OCI-LY1 (cell line): ENCODE measurements around the gene PTPRR.

Experiments used
- H2AFZ ChIP-seq: fragments of 200-600 bp; sonication (generic), shearing (Covaris generic); 2 replicates; pipeline ENCODE4 v1.6.0; 2014; ENCODE audit warnings: antibody characterized with exemption, mild to moderate bottlenecking, low read length
- H3F3A ChIP-seq: fragments of 200-600 bp; sonication (generic), shearing (Covaris generic); 2 replicates; pipeline ENCODE4 v1.6.0; 2014; ENCODE audit warnings: mild to moderate bottlenecking, antibody characterized with exemption, low read length, moderate library complexity; ENCODE audit not compliant: insufficient read depth
- H3K27ac ChIP-seq: fragments of 200-600 bp; sonication (generic); 2 replicates; pipeline ENCODE4 v1.5.1; 2014; ENCODE audit warnings: low read length, mixed run types, mild to moderate bottlenecking, low read depth; ENCODE audit not compliant: poor library complexity, severe bottlenecking
- H3K27me3 ChIP-seq: fragments of 200-600 bp; sonication (generic); 2 replicates; pipeline ENCODE4 v1.6.0; 2014; ENCODE audit warnings: antibody characterized with exemption, mild to moderate bottlenecking, low read length, moderate library complexity; ENCODE audit not compliant: insufficient read depth
- H3K36me3 ChIP-seq: fragments of 200-600 bp; sonication (generic); 2 replicates; pipeline ENCODE4 v1.6.1; 2014; ENCODE audit warnings: mild to moderate bottlenecking, antibody characterized with exemption, low read length, moderate library complexity, mixed read lengths; ENCODE audit not compliant: insufficient read depth
- H3K4me1 ChIP-seq: fragments of 200-600 bp; sonication (generic); 2 replicates; pipeline ENCODE4 v1.5.1; 2014; ENCODE audit warnings: mild to moderate bottlenecking, low read length, moderate library complexity; ENCODE audit not compliant: insufficient read depth, severe bottlenecking
- H3K4me2 ChIP-seq: fragments of 200-600 bp; sonication (generic), shearing (Covaris generic); 2 replicates; pipeline ENCODE4 v1.6.1; 2014; ENCODE audit warnings: low read length
- H3K4me3 ChIP-seq: fragments of 200-600 bp; sonication (generic); 2 replicates; pipeline ENCODE4 v1.5.1; 2014; ENCODE audit warnings: low read length, low read depth, mild to moderate bottlenecking, mixed read lengths; ENCODE audit not compliant: poor library complexity, severe bottlenecking
- H3K79me2 ChIP-seq: fragments of 200-600 bp; shearing (Covaris generic); 2 replicates; pipeline ENCODE4 v1.6.1; 2016; ENCODE audit warnings: mixed run types, low read length, mixed read lengths; ENCODE audit not compliant: insufficient read depth
- H3K9ac ChIP-seq: fragments of 200-600 bp; sonication (generic), shearing (Covaris generic); 2 replicates; pipeline ENCODE4 v1.6.1; 2014; ENCODE audit warnings: mild to moderate bottlenecking, low read length, mixed read lengths
- H3K9me2 ChIP-seq: fragments of 200-600 bp; sonication (generic), shearing (Covaris generic); 2 replicates; pipeline ENCODE4 v1.6.1; 2014; ENCODE audit warnings: low read depth, mild to moderate bottlenecking, low read length, mixed read lengths
- H3K9me3 ChIP-seq: fragments of 200-600 bp; shearing (Covaris generic); 2 replicates; pipeline ENCODE4 v1.6.1; 2014; ENCODE audit warnings: low read length, mixed read lengths
- H4K20me1 ChIP-seq: fragments of 200-600 bp; sonication (generic), shearing (Covaris generic); 2 replicates; pipeline ENCODE4 v1.6.0; 2016; ENCODE audit warnings: mild to moderate bottlenecking, low read length; ENCODE audit not compliant: insufficient read depth
- EZH2 ChIP-seq: fragments of 200-600 bp; sonication (generic), shearing (Covaris generic); IDR thresholded peaks from 2 replicates; pipeline ENCODE4 v1.8.0; 2017; ENCODE audit warnings: borderline replicate concordance, mixed run types, mild to moderate bottlenecking, antibody characterized with exemption, low read length, moderate library complexity, mixed read lengths
- TF ChIP-seq, protein P1 (sequence below): fragments of 200-600 bp; sonication (generic), shearing (Covaris generic); IDR thresholded peaks from 2 replicates; pipeline ENCODE4 v1.5.1; 2017; ENCODE audit warnings: mild to moderate bottlenecking, antibody characterized with exemption, low read length, moderate library complexity, mixed read lengths

PTPRR gene

GRCh38 chr12:70637303-70638085 is 283.0 kb downstream of the PTPRR start, which contains the start of gene PTPRB:
TSS of gene PTPRB (minus strand) at chr12:70637429. CDS start at chr12:70637395, 34 bp downstream.
- H3K4me2 ChIP-seq: no peak within 1 kb of the TSS
- no peak within 1 kb of the TSS for H2AFZ ChIP-seq
- no peaks in the 10 kb centered on the region for H3K79me2 ChIP-seq
- no peak for TF ChIP-seq EZH2
- TF ChIP-seq, protein P1, sequence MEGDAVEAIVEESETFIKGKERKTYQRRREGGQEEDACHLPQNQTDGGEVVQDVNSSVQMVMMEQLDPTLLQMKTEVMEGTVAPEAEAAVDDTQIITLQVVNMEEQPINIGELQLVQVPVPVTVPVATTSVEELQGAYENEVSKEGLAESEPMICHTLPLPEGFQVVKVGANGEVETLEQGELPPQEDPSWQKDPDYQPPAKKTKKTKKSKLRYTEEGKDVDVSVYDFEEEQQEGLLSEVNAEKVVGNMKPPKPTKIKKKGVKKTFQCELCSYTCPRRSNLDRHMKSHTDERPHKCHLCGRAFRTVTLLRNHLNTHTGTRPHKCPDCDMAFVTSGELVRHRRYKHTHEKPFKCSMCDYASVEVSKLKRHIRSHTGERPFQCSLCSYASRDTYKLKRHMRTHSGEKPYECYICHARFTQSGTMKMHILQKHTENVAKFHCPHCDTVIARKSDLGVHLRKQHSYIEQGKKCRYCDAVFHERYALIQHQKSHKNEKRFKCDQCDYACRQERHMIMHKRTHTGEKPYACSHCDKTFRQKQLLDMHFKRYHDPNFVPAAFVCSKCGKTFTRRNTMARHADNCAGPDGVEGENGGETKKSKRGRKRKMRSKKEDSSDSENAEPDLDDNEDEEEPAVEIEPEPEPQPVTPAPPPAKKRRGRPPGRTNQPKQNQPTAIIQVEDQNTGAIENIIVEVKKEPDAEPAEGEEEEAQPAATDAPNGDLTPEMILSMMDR: no peak
- no peaks in the 10 kb centered on the region for H4K20me1 ChIP-seq
- no peak within 1 kb of the TSS for H3K4me3 ChIP-seq
- H3K9me3 ChIP-seq: no peaks in the 10 kb centered on the region
- H3K27ac ChIP-seq: no peak within 1 kb of the TSS
- no peaks in the 10 kb centered on the region for H3F3A ChIP-seq
- H3K9me2 ChIP-seq: no peaks in the 10 kb centered on the region
- H3K4me1 ChIP-seq: no peaks in the 10 kb centered on the region
- no peaks in the 10 kb centered on the region for H3K36me3 ChIP-seq
- no peak within 1 kb of the TSS for H3K9ac ChIP-seq
- no peaks in the 10 kb centered on the region for H3K27me3 ChIP-seq

GRCh38 chr12:70635755-70636154 is 284.8 kb downstream of the PTPRR start:
- Histone ChIP-seq H4K20me1 (no peaks in the 10 kb centered on the region), H3K79me2 (no peaks in the 10 kb centered on the region), H3K36me3 (no peaks in the 10 kb centered on the region), H3K27me3 (no peaks in the 10 kb centered on the region), H3K4me3 (no peak overlapping the region), H3K9me3 (no peaks in the 10 kb centered on the region), H3F3A (no peaks in the 10 kb centered on the region), H3K4me1 (no peaks in the 10 kb centered on the region), H2AFZ (no peak overlapping the region), H3K9ac (no peak overlapping the region), H3K27ac (no peak overlapping the region), H3K9me2 (no peaks in the 10 kb centered on the region), H3K4me2 (no peak overlapping the region)
- TF ChIP-seq EZH2: no peak
- TF ChIP-seq, protein P1: no peak

DNA sequence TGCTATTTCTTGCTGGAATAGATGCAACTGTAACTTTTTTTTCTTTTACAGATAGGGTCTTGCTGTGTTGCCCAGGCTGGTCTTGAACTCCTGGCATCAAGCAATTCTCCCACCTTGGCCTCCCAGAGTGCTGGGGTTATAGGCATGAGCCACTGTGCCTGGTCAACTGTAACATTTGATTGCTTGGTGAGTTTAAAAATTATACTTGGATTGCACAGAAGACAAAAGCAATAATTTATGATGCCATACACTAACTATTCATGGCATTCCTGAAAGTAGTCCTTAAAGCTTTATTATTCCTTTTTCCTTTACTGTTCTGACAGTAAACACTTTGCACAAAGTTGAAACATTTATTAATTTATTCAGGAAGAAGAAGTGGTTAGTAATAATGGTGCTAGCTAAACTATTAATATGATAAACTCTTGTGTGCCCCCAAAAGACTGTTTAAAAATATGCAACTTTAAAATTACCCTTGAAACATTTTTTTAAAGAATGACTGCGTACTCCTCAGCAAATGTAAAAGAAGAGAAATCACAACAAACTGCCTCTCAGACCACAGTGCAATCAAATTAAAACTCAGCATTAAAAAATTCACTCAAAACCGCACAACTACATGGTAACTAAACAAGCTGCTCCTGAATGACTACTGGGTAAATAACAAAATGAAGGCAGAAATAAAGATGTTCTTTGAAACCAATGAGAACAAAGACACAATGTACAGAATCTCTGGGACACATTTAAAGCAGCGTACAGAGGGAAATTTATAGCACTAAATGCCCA is 291.6 kb downstream of the PTPRR start:
- TF ChIP-seq, protein P1: no peak
- TF ChIP-seq EZH2: no peak
- H3K9me3 ChIP-seq: no peaks in the 10 kb centered on the region
- no peak overlapping the region for H3K4me3 ChIP-seq
- H4K20me1 ChIP-seq: no peaks in the 10 kb centered on the region
- H3K79me2 ChIP-seq: no peaks in the 10 kb centered on the region
- no peaks in the 10 kb centered on the region for H3F3A ChIP-seq
- no peaks in the 10 kb centered on the region for H3K9me2 ChIP-seq
- H3K4me2 ChIP-seq: no peak overlapping the region
- no peaks in the 10 kb centered on the region for H3K36me3 ChIP-seq
- H3K4me1 ChIP-seq: no peaks in the 10 kb centered on the region
- H3K27ac ChIP-seq: no peak overlapping the region
- H3K27me3 ChIP-seq: no peaks in the 10 kb centered on the region
- H2AFZ ChIP-seq: no peak overlapping the region
- no peak overlapping the region for H3K9ac ChIP-seq
